WTC11 (cell line): ENCODE results near the gene NFIX. TPM values are rescaled to one million over a fixed set of nuclear protein-coding genes. Genes with fewer than 3 reads are reported as not detected.

Source experiments
- ATAC-seq: fragments of 200-7000 bp; cut with Tn5 transposase; 2 replicates; pipeline ENCODE4 v1.10.0; 2021; ENCODE audit warnings: mild to moderate bottlenecking, moderate library complexity
- CTCF ChIA-PET: fragments of 300-600 bp; sonication (Branson Sonifier 250); formaldehyde crosslinking; loops from one replicate; lab custom pipeline; 2021; ENCODE audit warnings: antibody characterized with exemption; lab: Charles Lee
- POLR2A ChIA-PET: fragments of 350-600 bp; sonication (Branson Sonifier 250); formaldehyde crosslinking; loops from one replicate; lab custom pipeline; 2021; ENCODE audit warnings: antibody characterized with exemption; lab: Charles Lee
- DNase-seq: peaks from one replicate; pipeline ENCODE4 v3.0.0; 2021; ENCODE audit warnings: low spot score
- H3K27ac Mint-ChIP-seq: 2 replicates; pipeline ENCODE4 v1.8.0; 2021; ENCODE audit warnings: mixed read lengths
- H3K27me3 Mint-ChIP-seq: 2 replicates; pipeline ENCODE4 v1.8.0; 2021; ENCODE audit warnings: low read depth, mild to moderate bottlenecking, moderate library complexity, mixed read lengths
- H3K36me3 Mint-ChIP-seq: 2 replicates; pipeline ENCODE4 v1.8.0; 2021; ENCODE audit warnings: mixed read lengths
- H3K4me1 Mint-ChIP-seq: 2 replicates; pipeline ENCODE4 v1.8.0; 2022; ENCODE audit warnings: mixed read lengths
- H3K4me3 Mint-ChIP-seq: 2 replicates; pipeline ENCODE4 v1.8.0; 2021; ENCODE audit warnings: mild to moderate bottlenecking, moderate library complexity, mixed read lengths
- H3K9me3 Mint-ChIP-seq: 2 replicates; pipeline ENCODE4 v1.8.0; 2021; ENCODE audit warnings: mixed read lengths
- CDX4 ChIP-seq: fragments of 250-450 bp; sonication (Bioruptor Pico); IDR thresholded peaks from 2 replicates; pipeline ENCODE4 v1.9.0; 2021; ENCODE audit warnings: moderate library complexity, mild to moderate bottlenecking, inconsistent platforms, borderline replicate concordance
- GTF2I ChIP-seq: fragments of 250-450 bp; sonication (Bioruptor Pico); conservative IDR thresholded peaks from 2 replicates; pipeline ENCODE4 v1.4.0; 2021; ENCODE audit warnings: mild to moderate bottlenecking
- IRF2 ChIP-seq: sonication (generic); formaldehyde crosslinking; IDR thresholded peaks from 2 replicates; pipeline ENCODE4 v1.8.0; 2022; ENCODE audit warnings: low read depth, missing genetic modification reagents, borderline replicate concordance
- MLX ChIP-seq: sonication (generic); formaldehyde crosslinking; IDR thresholded peaks from 2 replicates; pipeline ENCODE4 v1.8.1; 2023; ENCODE audit warnings: mild to moderate bottlenecking, missing genetic modification reagents, moderate library complexity
- NFATC4 ChIP-seq: fragments of 250-450 bp; sonication (Bioruptor Pico); IDR thresholded peaks from 2 replicates; pipeline ENCODE4 v1.9.0; 2021; ENCODE audit warnings: mild to moderate bottlenecking
- NFE2L1 ChIP-seq: sonication (generic); formaldehyde crosslinking; IDR thresholded peaks from 2 replicates; pipeline ENCODE4 v1.8.1; 2023; ENCODE audit warnings: missing genetic modification reagents
- ZBTB21 ChIP-seq: sonication (generic); formaldehyde crosslinking; IDR thresholded peaks from 2 replicates; pipeline ENCODE4 v1.8.1; 2023; ENCODE audit warnings: mild to moderate bottlenecking, missing genetic modification reagents, borderline replicate concordance
- ZNF281 ChIP-seq: sonication (generic); formaldehyde crosslinking; IDR thresholded peaks from 2 replicates; pipeline ENCODE4 v1.8.0; 2023; ENCODE audit warnings: mild to moderate bottlenecking, missing genetic modification reagents
- ZNF423 ChIP-seq: fragments of 250-450 bp; sonication (Bioruptor Pico); IDR thresholded peaks from 2 replicates; pipeline ENCODE4 v2.1.2; 2022; ENCODE audit warnings: mild to moderate bottlenecking, moderate library complexity
- ZSCAN18 ChIP-seq: fragments of 250-450 bp; sonication (Bioruptor Pico); IDR thresholded peaks from 2 replicates; pipeline ENCODE4 v2.1.2; 2022; ENCODE audit warnings: mild to moderate bottlenecking, moderate library complexity
- total RNA-seq: library from RNA; stranded (reverse); gene quantifications from 3 replicates; pipeline ENCODE4 v1.2.3, GENCODE V29; 2021
- TF ChIP-seq, protein P1 (sequence below): sonication (generic); formaldehyde crosslinking; IDR thresholded peaks from 2 replicates; pipeline ENCODE4 v1.8.1; 2022; ENCODE audit warnings: missing genetic modification reagents, borderline replicate concordance
- TF ChIP-seq, protein P2 (sequence below): sonication (generic); formaldehyde crosslinking; IDR thresholded peaks from 2 replicates; pipeline ENCODE4 v1.8.1; 2023; ENCODE audit warnings: mild to moderate bottlenecking, moderate library complexity, missing genetic modification reagents
- TF ChIP-seq, protein P3 (sequence below): fragments of 200-600 bp; IDR thresholded peaks from 2 replicates; pipeline ENCODE4 v1.8.0; 2022; ENCODE audit warnings: antibody characterized with exemption

NFIX gene
- total RNA-seq, 1 experiment from 2014 or later: 1.4 TPM

DNA sequence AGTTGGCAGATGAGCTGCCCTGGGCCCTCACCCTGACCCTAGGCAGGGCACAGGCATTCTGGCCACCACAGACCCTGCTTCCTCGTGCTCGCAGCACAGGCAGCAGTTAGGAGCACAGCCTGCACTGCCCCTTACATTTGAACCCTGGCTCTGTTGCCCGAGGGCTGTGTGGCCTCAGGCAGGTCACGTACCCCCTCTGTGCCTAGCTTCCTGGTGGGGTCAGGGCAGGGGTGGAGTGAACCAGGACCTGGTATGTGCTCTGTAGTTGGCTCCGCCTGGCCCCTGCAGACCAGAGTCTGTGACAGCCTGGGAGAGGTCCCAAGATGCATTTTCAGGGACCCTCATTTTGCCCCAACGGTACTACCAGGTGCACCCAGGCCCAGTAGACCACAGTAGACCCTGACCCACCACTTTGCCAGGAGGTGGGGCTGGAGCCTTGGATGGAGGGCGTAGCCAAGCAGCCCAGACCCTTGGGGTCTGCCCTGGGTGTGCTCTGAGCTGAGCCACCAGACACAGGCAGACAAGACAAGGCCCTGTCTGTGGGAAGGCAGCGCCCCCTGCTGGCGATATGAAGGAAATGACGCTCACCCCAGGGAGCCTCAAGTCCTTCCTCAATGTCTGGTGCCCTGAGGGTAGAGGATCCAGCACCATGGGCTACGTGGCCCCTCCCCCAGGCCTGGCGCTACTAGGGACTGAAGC is 98.3 kb downstream of the NFIX start:
- POLR2A ChIA-PET: interaction anchor here (0.6 to 1.6 kb wide), 7 partner anchors 11 to 203 kb away, joined by 3 to 5 read pairs (median 3); partner anchors contain the start of gene GCDH
- H3K4me1 Mint-ChIP-seq: peaks cover 39% of the 10 kb centered on the region
- no peaks in the 10 kb centered on the region for H3K9me3 Mint-ChIP-seq
- DNase-seq: peak; percentile 84
- H3K4me3 Mint-ChIP-seq: no peak overlapping the region; the same call in 1 of the 2 replicates
- no peak overlapping the region for H3K27ac Mint-ChIP-seq
- peaks cover 52% of the 10 kb centered on the region for H3K27me3 Mint-ChIP-seq
- no peak for TF ChIP-seq NFATC4 (CRISPR knock-in tag)
- no peak for TF ChIP-seq ZSCAN18 (CRISPR knock-in tag)
- TF ChIP-seq IRF2 (CRISPR knock-in tag): no peak
- TF ChIP-seq, protein P1, sequence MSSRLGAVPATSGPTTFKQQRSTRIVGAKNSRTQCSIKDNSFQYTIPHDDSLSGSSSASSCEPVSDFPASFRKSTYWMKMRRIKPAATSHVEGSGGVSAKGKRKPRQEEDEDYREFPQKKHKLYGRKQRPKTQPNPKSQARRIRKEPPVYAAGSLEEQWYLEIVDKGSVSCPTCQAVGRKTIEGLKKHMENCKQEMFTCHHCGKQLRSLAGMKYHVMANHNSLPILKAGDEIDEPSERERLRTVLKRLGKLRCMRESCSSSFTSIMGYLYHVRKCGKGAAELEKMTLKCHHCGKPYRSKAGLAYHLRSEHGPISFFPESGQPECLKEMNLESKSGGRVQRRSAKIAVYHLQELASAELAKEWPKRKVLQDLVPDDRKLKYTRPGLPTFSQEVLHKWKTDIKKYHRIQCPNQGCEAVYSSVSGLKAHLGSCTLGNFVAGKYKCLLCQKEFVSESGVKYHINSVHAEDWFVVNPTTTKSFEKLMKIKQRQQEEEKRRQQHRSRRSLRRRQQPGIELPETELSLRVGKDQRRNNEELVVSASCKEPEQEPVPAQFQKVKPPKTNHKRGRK (CRISPR knock-in tag): no peak
- no peak for TF ChIP-seq ZNF281 (CRISPR knock-in tag)
- no peak for TF ChIP-seq CDX4
- TF ChIP-seq ZNF423 (CRISPR knock-in tag): 0 out of 2 replicates have a peak, but pooled peaks have one; percentile 6
- TF ChIP-seq, protein P2, sequence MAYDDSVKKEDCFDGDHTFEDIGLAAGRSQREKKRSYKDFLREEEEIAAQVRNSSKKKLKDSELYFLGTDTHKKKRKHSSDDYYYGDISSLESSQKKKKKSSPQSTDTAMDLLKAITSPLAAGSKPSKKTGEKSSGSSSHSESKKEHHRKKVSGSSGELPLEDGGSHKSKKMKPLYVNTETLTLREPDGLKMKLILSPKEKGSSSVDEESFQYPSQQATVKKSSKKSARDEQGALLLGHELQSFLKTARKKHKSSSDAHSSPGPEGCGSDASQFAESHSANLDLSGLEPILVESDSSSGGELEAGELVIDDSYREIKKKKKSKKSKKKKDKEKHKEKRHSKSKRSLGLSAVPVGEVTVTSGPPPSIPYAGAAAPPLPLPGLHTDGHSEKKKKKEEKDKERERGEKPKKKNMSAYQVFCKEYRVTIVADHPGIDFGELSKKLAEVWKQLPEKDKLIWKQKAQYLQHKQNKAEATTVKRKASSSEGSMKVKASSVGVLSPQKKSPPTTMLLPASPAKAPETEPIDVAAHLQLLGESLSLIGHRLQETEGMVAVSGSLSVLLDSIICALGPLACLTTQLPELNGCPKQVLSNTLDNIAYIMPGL (CRISPR knock-in tag): peak; percentile 43; the same call in 1 of the 2 replicates
- 0 out of 2 replicates have a peak, but pooled peaks have one; percentile 38 for TF ChIP-seq ZBTB21
- TF ChIP-seq NFE2L1: no peak
- 0 out of 2 replicates have a peak, but pooled peaks have one; percentile 48 for TF ChIP-seq MLX (CRISPR knock-in tag)
- TF ChIP-seq, protein P3, sequence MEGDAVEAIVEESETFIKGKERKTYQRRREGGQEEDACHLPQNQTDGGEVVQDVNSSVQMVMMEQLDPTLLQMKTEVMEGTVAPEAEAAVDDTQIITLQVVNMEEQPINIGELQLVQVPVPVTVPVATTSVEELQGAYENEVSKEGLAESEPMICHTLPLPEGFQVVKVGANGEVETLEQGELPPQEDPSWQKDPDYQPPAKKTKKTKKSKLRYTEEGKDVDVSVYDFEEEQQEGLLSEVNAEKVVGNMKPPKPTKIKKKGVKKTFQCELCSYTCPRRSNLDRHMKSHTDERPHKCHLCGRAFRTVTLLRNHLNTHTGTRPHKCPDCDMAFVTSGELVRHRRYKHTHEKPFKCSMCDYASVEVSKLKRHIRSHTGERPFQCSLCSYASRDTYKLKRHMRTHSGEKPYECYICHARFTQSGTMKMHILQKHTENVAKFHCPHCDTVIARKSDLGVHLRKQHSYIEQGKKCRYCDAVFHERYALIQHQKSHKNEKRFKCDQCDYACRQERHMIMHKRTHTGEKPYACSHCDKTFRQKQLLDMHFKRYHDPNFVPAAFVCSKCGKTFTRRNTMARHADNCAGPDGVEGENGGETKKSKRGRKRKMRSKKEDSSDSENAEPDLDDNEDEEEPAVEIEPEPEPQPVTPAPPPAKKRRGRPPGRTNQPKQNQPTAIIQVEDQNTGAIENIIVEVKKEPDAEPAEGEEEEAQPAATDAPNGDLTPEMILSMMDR: peak; percentile 100
- TF ChIP-seq GTF2I (CRISPR knock-in tag): 0 out of 2 replicates have a peak, but pooled peaks have one; percentile 33
- ATAC-seq: peak; percentile 41
- CTCF ChIA-PET: interaction anchor here (0.5 to 9.2 kb wide), 40 partner anchors 8 to 269 kb away, joined by 3 to 276 read pairs (median 6); partner anchors contain the start of genes DAND5, IER2, NACC1 and STX10
- H3K36me3 Mint-ChIP-seq: no peaks in the 10 kb centered on the region
